GM21529 (cell line): ENCODE data around the gene RGP1.

Source experiments
- ATAC-seq: cut with Tn5 transposase; IDR thresholded peaks from one replicate; pipeline ENCODE4 v1.9.1; 2021; ENCODE audit not compliant: unreplicated experiment

Gene RGP1

GRCh38 chr9:35719546-35719945, 29.5 kb upstream of the RGP1 start:
- ATAC-seq, result no peak

- no peak for ATAC-seq
Measured at GRCh38 chr9:35723426-35723825, 25.7 kb upstream of the RGP1 start.

GRCh38 chr9:35723908-35724307, 25.2 kb upstream of the RGP1 start:
- ATAC-seq, result no peak

- ATAC-seq, result no peak
Measured at GRCh38 chr9:35725362-35725761, 23.7 kb upstream of the RGP1 start.

GRCh38 chr9:35726931-35727330, 22.2 kb upstream of the RGP1 start:
- peak; percentile 33 for ATAC-seq

GRCh38 chr9:35727676-35728040, 21.4 kb upstream of the RGP1 start:
- ATAC-seq, result no peak

GRCh38 chr9:35728041-35728971, 20.8 kb upstream of the RGP1 start:
- no peak for ATAC-seq

GRCh38 chr9:35729101-35729500, 20.0 kb upstream of the RGP1 start:
- ATAC-seq, result no peak

GRCh38 chr9:35729700-35730485, 19.2 kb upstream of the RGP1 start:
- ATAC-seq, result no peak

- ATAC-seq, result no peak
Measured at GRCh38 chr9:35730486-35730854, 18.6 kb upstream of the RGP1 start.

- no peak for ATAC-seq
Measured at GRCh38 chr9:35731415-35732184, 17.5 kb upstream of the RGP1 start.

GRCh38 chr9:35732185-35732799, 16.8 kb upstream of the RGP1 start, which contains the start of the genes CREB3 and TLN1:
Gene CREB3, plus strand, starts transcription at chr9:35732666. Its CDS starts 107 bp downstream, at chr9:35732773.
Gene TLN1, minus strand, starts transcription at chr9:35732195. Its CDS starts 6,501 bp downstream, at chr9:35725694.
- peak; percentile 74 for ATAC-seq

- peak; percentile 3 for ATAC-seq
Measured at GRCh38 chr9:35732800-35733541, 16.1 kb upstream of the RGP1 start.

- ATAC-seq, result no peak
Measured at GRCh38 chr9:35734096-35734495, 15.0 kb upstream of the RGP1 start.

- no peak for ATAC-seq
Measured at GRCh38 chr9:35736201-35736633, 12.9 kb upstream of the RGP1 start.

GRCh38 chr9:35737143-35737542, 11.9 kb upstream of the RGP1 start:
- no peak for ATAC-seq

GRCh38 chr9:35738186-35738585, 10.9 kb upstream of the RGP1 start:
- ATAC-seq, result no peak

GRCh38 chr9:35738924-35739323, 10.2 kb upstream of the RGP1 start:
- ATAC-seq, result no peak

- no peak for ATAC-seq
Measured at GRCh38 chr9:35740243-35740642, 8.8 kb upstream of the RGP1 start.

GRCh38 chr9:35741740-35742139, 7.3 kb upstream of the RGP1 start:
- ATAC-seq, result no peak
